Measurements from ENCODE around the gene UNC13D.

- TF ChIP-seq CTCF (IDR thresholded peaks at IDR 0.05) (no peak), POLR2A (IDR thresholded peaks at IDR 0.05) (no peak)
Measured at GRCh38 chr17:75822800-75823166, 21.4 kb downstream of the UNC13D start.
